NT2/D1 (cell line): Measurements from ENCODE around the gene CTNNA3.

ENCODE experiments used
- YY1 ChIP-seq: IDR thresholded peaks from 2 replicates; pipeline ENCODE4 v1.6.1; 2011; ENCODE audit not compliant: insufficient read length, insufficient read depth
- ZNF274 ChIP-seq: IDR thresholded peaks from 2 replicates; pipeline ENCODE4 v1.6.1; 2011; ENCODE audit warnings: mild to moderate bottlenecking, low read depth, low read length

GRCh38 chr10:66777665-66778064, 918.3 kb downstream of the CTNNA3 start:
- TF ChIP-seq YY1 = no peak
- no peak for TF ChIP-seq ZNF274
